Left lung (tissue), 10 donors: ENCODE measurements around the gene MARK2. TPM values are rescaled to one million over a fixed set of nuclear protein-coding genes. Genes with fewer than 3 reads are reported as not detected.
A peak's percentile ranks its signal among the peaks of the same experiment; 100 is the strongest.

Source experiments
- ATAC-seq: fragments of 200-7000 bp; cut with Tn5 transposase; one replicate; pipeline ENCODE4 v1.9.1; 2020; ENCODE audit warnings: moderate library complexity
- DNase-seq, 4 donors: peaks; one replicate each; pipeline ENCODE4 v3.0.0-alpha.2; 2013 to 2020
- H3K27ac ChIP-seq, 2 donors: fragments of 200-600 bp; sonication (generic) in 1 of 2; one replicate each; pipeline versions ENCODE4 v1.5.0 to v1.8.0; 2020 to 2021
- H3K27me3 ChIP-seq, 2 donors: fragments of 200-600 bp; sonication (generic) in 1 of 2; one replicate each; pipeline versions ENCODE4 v1.5.0 to v1.8.0; 2020 to 2021
- H3K36me3 ChIP-seq, 2 donors: fragments of 200-600 bp; sonication (generic) in 1 of 2; one replicate each; pipeline versions ENCODE4 v1.5.0 to v1.8.0; 2020 to 2021
- H3K4me1 ChIP-seq, 2 donors: fragments of 200-600 bp; one replicate each; pipeline ENCODE4 v1.8.0; 2021
- H3K4me3 ChIP-seq, 2 donors: fragments of 200-600 bp; sonication (generic) in 1 of 2; one replicate each; pipeline versions ENCODE4 v1.5.0 to v1.8.0; 2020 to 2021; ENCODE audit warnings: mild to moderate bottlenecking in 1 of 2
- H3K9me3 ChIP-seq, 2 donors: fragments of 200-600 bp; sonication (generic) in 1 of 2; one replicate each; pipeline versions ENCODE4 v1.5.0 to v1.8.0; 2020 to 2021
- intact Hi-C, 2 donors: fragments of 100-400 bp; cut with DNase I; formaldehyde crosslinking; loops; one replicate each; pipeline versions ENCODE4 v1.11.2 to v1.14.2; 2022
- polyA plus RNA-seq, 6 donors: library from polyadenylated mRNA; unstranded; fragments of 120-200 nt; gene quantifications; one replicate each; pipeline ENCODE4 v1.2.1, GENCODE V29; 2013; ENCODE audit not compliant: insufficient read length in 6 of 6
- total RNA-seq, 2 donors: library from RNA; stranded (reverse); fragmentation: NEBNext Ultra II Directional; extraction: Animal tissue kit (Norgen Biotek cat#: 25700); gene quantifications; one replicate each; pipeline ENCODE4 v1.2.1, GENCODE V29; 2021
- TF ChIP-seq, protein P1 (sequence below), 2 donors: fragments of 200-600 bp; sonication (generic) in 1 of 2; IDR thresholded peaks; one replicate each; pipeline versions ENCODE4 v1.5.0 to v1.8.0; 2021; ENCODE audit warnings: antibody characterized with exemption in 2 of 2
- donor health status: DM: no; HTN: yes; CAD: no.
- donor health status: DM: no; HTN: no; CAD: no.

The MARK2 gene
- total and polyA plus RNA-seq, 8 donors = 29.0 to 45.5 (median 33.6) TPM

DNA sequence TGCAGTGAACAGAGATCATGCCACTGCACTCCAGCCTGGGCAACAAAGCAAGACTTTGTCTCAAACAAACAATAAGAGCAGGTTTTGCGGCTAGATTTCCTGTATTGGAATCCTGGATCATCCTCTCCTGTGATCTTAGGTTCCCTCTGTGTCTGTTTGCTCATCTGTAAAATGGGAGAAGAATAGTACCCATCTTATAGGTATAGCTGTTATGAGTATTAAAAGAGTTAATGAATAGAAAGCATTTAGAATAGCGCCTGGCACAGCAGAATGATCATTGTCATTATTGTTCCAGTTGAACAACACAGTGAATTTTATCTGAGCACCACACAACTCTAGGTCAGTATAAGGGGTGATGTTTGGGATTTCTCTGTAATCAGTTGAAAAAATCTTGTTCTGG, 10.8 kb downstream of the MARK2 start:
- ATAC-seq (no peak), DNase-seq (no peak)
- Histone ChIP-seq H3K4me3 (no peak overlapping the region), H3K4me1 (peaks cover 22 to 86% of the 10 kb centered on the region in 2 donors), H3K27me3 (no peaks in the 10 kb centered on the region), H3K27ac (no peak overlapping the region), H3K36me3 (peaks cover 0 to 19% of the 10 kb centered on the region in 2 donors), H3K9me3 (no peaks in the 10 kb centered on the region)
- intact Hi-C loops = loop anchor here in 1 of 2 donors (10.0 kb wide), 1 partner anchor 75 kb away; no protein-coding TSS in a partner anchor
- TF ChIP-seq, protein P1, sequence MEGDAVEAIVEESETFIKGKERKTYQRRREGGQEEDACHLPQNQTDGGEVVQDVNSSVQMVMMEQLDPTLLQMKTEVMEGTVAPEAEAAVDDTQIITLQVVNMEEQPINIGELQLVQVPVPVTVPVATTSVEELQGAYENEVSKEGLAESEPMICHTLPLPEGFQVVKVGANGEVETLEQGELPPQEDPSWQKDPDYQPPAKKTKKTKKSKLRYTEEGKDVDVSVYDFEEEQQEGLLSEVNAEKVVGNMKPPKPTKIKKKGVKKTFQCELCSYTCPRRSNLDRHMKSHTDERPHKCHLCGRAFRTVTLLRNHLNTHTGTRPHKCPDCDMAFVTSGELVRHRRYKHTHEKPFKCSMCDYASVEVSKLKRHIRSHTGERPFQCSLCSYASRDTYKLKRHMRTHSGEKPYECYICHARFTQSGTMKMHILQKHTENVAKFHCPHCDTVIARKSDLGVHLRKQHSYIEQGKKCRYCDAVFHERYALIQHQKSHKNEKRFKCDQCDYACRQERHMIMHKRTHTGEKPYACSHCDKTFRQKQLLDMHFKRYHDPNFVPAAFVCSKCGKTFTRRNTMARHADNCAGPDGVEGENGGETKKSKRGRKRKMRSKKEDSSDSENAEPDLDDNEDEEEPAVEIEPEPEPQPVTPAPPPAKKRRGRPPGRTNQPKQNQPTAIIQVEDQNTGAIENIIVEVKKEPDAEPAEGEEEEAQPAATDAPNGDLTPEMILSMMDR (IDR thresholded peaks at IDR 0.05) = no peak

DNA sequence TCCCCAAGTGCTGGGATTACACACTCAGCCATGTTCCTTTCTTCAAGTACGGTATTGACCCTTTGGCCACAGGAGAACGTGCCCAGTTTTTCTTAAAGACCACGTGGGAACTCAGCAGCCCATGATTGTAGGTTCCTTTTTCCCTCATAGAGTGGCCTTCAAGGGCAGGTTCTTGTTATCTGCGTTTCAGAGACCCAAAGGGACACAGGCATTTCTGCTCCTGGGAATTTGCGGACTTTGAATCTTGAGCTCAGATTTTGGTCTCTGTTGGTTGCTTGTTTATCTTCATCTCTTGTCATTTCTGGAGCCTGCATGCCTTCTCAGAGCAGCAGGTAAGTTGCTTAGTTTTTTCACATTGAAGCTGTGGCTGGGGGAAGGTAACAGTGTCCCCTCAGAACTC, 12.0 kb downstream of the MARK2 start:
- TF ChIP-seq, protein P1 (IDR thresholded peaks at IDR 0.05) = no peak
- Histone ChIP-seq H3K36me3 (peaks cover 0 to 20% of the 10 kb centered on the region in 2 donors), H3K4me1 (peaks cover 13 to 74% of the 10 kb centered on the region in 2 donors), H3K4me3 (no peak overlapping the region), H3K27ac (peak overlapping the region in 1 of 2 donors; percentile 46), H3K27me3 (no peaks in the 10 kb centered on the region), H3K9me3 (no peaks in the 10 kb centered on the region)
- no peak for ATAC-seq
- intact Hi-C loops = no loop called here
- no peak for DNase-seq

DNA sequence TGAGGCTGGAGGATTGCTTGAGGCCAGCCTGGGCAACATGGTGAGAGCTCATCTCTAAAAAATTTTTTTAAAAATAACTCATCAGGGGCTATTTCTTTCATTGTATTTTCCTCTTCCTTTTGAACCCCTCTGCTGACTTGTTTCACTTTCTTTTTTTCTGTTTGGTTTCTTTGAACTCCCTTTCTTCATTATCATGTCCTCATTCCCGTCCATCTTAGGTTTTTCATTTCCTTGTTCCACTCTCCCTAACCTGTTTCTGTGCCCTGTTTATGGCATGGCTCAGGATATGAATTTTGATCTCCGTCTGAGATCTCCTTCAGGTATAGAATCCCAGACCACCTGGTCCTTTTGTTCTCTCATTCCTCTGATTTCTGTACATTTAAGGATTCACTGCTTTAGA, 12.5 kb downstream of the MARK2 start:
- intact Hi-C loops = no loop called here
- Histone ChIP-seq H3K9me3 (no peaks in the 10 kb centered on the region), H3K27ac (peak overlapping the region in 1 of 2 donors; percentile 46), H3K4me1 (peaks cover 13 to 69% of the 10 kb centered on the region in 2 donors), H3K4me3 (no peak overlapping the region), H3K27me3 (no peaks in the 10 kb centered on the region), H3K36me3 (peaks cover 0 to 20% of the 10 kb centered on the region in 2 donors)
- ATAC-seq = no peak
- no peak for DNase-seq
- TF ChIP-seq, protein P1 (IDR thresholded peaks at IDR 0.05) = no peak

DNA sequence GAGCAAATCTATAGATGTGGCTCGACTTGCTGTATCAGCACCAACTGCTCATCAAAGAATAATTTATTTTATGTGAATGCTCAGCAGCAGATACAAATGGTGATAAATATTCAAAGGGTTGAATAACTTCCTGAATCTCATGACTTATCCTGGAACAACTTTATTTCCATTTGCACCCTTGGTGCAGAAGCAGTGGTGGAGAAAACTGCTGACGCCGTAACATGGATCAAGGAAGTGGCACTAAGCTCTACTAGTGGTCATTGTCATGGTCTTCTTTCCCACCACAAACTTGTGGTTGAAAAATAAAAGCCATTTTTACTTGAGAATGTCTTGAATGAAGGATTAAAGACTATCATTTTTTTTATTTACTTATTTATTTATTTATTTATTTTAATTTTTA, 14.6 kb downstream of the MARK2 start:
- TF ChIP-seq, protein P1 (IDR thresholded peaks at IDR 0.05) = no peak
- H3K4me1 ChIP-seq = peaks cover 13 to 71% of the 10 kb centered on the region in 2 donors
- DNase-seq (no peak), ATAC-seq (no peak)
- no peak overlapping the region for H3K27ac ChIP-seq
- H3K9me3 ChIP-seq = no peaks in the 10 kb centered on the region
- no peak overlapping the region for H3K4me3 ChIP-seq
- H3K27me3 ChIP-seq = no peaks in the 10 kb centered on the region
- intact Hi-C loops = no loop called here
- H3K36me3 ChIP-seq = peaks cover 0 to 20% of the 10 kb centered on the region in 2 donors

DNA sequence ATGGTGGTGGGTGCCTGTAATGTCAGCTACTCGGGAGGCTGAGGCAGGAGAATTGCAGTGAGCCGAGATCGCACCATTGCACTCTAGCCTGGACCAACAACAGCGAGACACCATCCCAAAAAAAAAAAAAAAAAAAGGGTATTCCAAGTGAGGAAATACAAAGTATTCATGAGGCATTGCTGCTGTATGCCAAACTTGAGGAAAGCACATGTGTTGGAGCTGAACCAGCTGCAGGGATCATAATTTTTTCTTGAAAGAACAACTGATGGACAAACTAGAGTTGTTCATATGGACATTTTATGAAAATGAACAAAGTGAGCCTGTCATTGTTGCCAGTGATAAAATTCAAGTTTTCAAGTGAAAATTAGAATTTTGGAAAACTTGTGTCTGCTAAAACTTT, 15.8 kb downstream of the MARK2 start:
- intact Hi-C loops = no loop called here
- TF ChIP-seq, protein P1 (IDR thresholded peaks at IDR 0.05) = no peak
- Histone ChIP-seq H3K9me3 (no peaks in the 10 kb centered on the region), H3K27ac (no peak overlapping the region), H3K4me3 (no peak overlapping the region), H3K4me1 (peaks cover 13 to 71% of the 10 kb centered on the region in 2 donors), H3K27me3 (no peaks in the 10 kb centered on the region), H3K36me3 (peaks cover 0 to 14% of the 10 kb centered on the region in 2 donors)
- ATAC-seq (no peak), DNase-seq (no peak)
